GM18520 (cell line): ENCODE measurements around the gene GADD45A.
A peak's percentile ranks its signal among the peaks of the same experiment; 100 is the strongest.

ENCODE experiments used
- ATAC-seq: cut with Tn5 transposase; IDR thresholded peaks from one replicate; pipeline ENCODE4 v1.9.1; 2021; ENCODE audit not compliant: unreplicated experiment

The GADD45A gene

GRCh38 chr1:67688526-67689219 is 3.7 kb downstream of the GADD45A start:
- ATAC-seq: no peak

- no peak for ATAC-seq
Observed at GRCh38 chr1:67689267-67690017, 4.4 kb downstream of the GADD45A start.

DNA sequence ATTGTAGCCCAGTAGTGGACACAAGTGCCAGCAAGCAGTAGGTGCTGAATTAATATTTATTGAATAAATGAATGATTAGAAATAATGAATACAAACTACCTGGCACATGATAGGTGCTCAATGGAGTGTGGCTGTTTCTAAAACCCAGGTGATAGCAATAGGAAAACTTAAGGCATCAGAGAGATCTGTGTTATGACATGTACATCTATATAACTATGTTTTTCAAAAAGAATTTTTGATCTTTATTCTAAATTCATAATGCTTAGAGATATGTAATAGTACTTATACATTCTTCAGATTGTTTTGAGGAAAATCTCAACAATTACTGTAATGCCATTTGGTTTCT is 5.0 kb downstream of the GADD45A start:
- ATAC-seq: no peak

GRCh38 chr1:67690411-67690810 is 5.4 kb downstream of the GADD45A start:
- no peak for ATAC-seq

GRCh38 chr1:67691712-67692111 is 6.7 kb downstream of the GADD45A start:
- no peak for ATAC-seq

GRCh38 chr1:67695963-67696362 is 11.0 kb downstream of the GADD45A start:
- ATAC-seq: no peak

DNA sequence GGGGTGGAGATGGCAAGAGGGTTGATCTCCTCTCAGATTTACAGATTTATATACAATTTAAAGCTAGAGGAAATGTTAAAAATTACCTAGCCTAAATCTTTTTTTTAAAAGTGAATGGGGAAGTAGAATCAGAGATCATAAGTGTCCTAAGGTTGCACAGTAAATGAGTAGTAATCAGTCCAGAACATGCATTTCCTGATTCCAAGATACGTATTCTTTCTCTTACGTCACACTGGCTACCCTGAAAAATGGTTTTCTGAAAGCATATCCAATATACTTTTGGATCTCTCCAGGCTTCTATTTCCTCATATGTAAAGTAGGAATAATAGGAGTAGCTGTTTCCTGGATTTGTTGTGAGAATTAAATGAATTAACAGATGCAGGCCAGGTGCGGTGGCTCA is 11.7 kb downstream of the GADD45A start:
- no peak for ATAC-seq

DNA sequence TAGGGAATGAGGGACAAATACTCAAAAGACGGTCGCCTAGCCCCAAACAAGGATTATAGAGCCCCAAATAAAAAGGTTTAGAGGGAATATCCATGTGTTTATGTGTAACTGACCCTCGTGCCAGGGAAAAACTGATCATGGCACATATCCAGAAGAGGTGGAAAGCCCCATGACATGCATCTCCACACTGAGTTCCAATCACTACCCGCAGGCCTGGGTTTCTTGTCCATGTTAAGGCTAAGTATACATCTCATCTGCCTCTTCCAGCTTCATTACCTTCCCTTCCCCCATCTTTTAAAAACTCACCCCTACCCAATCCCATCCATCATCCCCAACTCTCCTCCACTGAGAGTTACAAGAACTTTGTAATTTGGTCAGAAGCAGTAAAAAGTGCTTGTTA is 15.2 kb downstream of the GADD45A start:
- no peak for ATAC-seq

- ATAC-seq: peak; percentile 47
Observed at GRCh38 chr1:67700692-67701410, 15.8 kb downstream of the GADD45A start.

DNA sequence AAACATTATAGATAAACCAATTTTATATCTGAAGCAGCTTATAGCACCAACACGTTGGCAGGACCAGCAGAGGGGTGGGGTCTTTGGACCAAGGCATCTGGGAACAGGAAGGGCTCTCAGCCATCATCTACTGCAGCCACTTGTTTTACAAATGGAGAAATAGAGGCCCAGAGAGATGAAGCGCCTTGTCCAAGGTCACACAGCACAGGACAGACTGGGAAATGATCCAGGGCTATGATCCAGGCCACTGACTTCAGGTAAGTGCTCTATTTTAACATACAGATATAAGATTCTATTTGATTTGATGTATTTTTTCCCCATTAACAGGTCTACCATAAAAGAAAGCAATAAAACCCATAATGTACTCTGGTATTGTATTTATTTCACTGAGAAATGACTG is 16.9 kb downstream of the GADD45A start:
- ATAC-seq: no peak

GRCh38 chr1:67704351-67704750 is 19.4 kb downstream of the GADD45A start:
- ATAC-seq: no peak

GRCh38 chr1:67705735-67706453 is 20.9 kb downstream of the GADD45A start:
- no peak for ATAC-seq

- ATAC-seq: no peak
Observed at GRCh38 chr1:67708606-67709005, 23.6 kb downstream of the GADD45A start.

GRCh38 chr1:67710417-67710816 is 25.4 kb downstream of the GADD45A start:
- ATAC-seq: no peak

- no peak for ATAC-seq
Observed at GRCh38 chr1:67711158-67711854, 26.3 kb downstream of the GADD45A start.

GRCh38 chr1:67711855-67712212 is 26.8 kb downstream of the GADD45A start:
- no peak for ATAC-seq

DNA sequence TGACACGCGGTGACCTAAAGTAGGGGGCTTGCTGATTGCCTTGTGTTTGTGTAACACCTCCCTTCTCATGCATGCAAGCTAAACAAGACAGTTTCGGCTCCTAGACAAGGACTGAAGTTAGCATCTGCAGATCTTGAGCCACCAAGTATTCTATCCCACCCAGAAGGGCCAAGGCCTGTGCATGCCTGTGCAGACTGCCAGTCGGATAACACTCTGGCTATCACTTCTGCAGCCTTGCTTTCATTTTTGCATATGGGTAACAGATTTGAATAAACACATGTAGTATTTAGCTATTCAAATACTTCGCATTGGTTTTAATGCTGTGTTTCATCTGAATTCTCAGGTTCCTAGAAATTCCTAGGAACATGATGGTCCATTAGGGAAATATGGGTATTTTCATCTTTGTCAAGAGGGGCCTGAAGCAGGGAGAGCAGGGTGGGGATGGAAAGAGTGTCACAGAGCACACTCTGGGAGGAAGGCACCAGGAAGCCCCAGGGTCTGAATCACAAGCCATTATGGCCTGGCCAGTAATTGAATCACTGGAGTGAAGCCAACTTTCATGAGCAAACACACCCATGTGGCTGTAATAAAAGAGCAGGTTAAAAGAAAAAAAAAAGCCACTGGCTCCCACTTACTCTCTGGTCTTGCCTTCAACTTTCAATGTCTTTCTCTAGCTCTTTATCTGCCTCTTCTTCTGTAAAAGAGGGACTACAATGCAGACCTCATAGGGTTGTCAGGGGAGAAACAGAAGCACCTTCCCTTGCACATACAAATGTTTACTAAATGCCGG is 28.3 kb downstream of the GADD45A start:
- ATAC-seq: no peak

GRCh38 chr1:67715819-67716218 is 30.8 kb downstream of the GADD45A start:
- no peak for ATAC-seq

- ATAC-seq: no peak
Observed at GRCh38 chr1:67716800-67717199, 31.8 kb downstream of the GADD45A start.

DNA sequence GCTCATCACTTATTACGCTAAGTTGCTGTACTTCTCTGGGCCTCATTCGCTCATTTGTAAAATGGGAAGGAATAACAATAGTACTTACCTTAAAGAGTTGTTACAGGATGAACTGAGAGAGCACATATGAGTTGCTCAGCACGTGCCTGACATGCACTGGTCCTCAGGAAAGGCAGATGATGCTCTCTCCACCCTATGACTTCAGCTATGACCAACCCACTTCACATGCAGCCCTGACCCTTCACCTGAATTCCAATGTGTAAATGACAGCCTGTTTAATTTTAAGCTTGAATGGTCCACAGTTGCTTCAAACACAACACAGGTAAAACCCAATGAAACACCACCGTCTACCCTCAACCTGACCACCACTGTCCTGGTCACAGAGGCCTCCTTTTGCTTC is 32.9 kb downstream of the GADD45A start:
- ATAC-seq: no peak
